ENCODE data around the gene LAD1. TPM values are rescaled to one million over a fixed set of nuclear protein-coding genes. Genes with fewer than 3 reads are reported as not detected.

The LAD1 gene
- total and polyA plus RNA-seq, 2 experiments from 2014 or later, result 63.5 to 64.2 TPM

DNA sequence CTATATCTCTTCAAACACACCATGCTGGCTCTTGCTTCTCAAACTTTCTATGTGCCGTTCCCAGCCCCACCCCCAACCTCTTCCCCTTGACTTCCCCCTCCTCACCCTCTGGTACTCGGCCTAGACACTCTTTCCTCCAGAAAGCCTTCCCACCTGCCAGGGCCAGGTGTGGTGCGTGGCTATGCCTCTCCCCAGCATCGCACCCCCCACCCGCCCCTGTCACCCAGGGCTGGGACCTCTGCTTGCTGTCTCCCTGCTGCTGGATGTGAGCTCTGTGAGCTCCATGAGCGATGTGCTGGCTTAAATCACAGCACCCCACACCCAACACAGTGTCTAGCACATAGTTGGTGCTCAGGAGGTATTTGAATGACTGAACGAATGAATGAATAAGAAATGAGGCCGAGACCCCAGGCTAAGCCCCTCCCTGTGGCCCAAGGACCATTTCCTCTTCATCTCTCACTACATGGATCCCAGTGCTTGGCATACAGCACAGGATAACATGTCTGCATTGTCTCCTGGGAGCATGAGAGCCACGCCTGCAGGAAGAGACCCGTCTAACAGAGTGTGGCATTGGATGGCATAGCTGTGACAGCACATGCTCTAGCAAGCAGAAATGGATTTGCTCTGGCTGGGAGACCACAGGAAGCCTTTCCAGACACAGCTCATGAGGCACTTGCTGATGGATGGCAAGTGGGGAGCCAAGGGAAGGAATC, 41.3 kb downstream of the LAD1 start:
- no peak overlapping the region for H3K4me2 ChIP-seq
- no peaks in the 10 kb centered on the region for H3K79me2 ChIP-seq
- H3K4me3 ChIP-seq, result no peak overlapping the region
- H3K36me3 ChIP-seq (replicated peaks; ENCODE audit: insufficient read depth, low read depth), result no peaks in the 10 kb centered on the region
- H3K27me3 ChIP-seq, result no peaks in the 10 kb centered on the region
- no peaks in the 10 kb centered on the region for H3K9me3 ChIP-seq (ENCODE audit: low read depth)
- TF ChIP-seq EZH2phosphoT487 (IDR thresholded peaks at IDR 0.05; ENCODE audit: low read depth, severe bottlenecking, unreplicated experiment), result no peak
- TF ChIP-seq, protein P1, sequence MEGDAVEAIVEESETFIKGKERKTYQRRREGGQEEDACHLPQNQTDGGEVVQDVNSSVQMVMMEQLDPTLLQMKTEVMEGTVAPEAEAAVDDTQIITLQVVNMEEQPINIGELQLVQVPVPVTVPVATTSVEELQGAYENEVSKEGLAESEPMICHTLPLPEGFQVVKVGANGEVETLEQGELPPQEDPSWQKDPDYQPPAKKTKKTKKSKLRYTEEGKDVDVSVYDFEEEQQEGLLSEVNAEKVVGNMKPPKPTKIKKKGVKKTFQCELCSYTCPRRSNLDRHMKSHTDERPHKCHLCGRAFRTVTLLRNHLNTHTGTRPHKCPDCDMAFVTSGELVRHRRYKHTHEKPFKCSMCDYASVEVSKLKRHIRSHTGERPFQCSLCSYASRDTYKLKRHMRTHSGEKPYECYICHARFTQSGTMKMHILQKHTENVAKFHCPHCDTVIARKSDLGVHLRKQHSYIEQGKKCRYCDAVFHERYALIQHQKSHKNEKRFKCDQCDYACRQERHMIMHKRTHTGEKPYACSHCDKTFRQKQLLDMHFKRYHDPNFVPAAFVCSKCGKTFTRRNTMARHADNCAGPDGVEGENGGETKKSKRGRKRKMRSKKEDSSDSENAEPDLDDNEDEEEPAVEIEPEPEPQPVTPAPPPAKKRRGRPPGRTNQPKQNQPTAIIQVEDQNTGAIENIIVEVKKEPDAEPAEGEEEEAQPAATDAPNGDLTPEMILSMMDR (IDR thresholded peaks at IDR 0.05; ENCODE audit: poor library complexity), result no peak
- no peak for TF ChIP-seq EZH2 (IDR thresholded peaks at IDR 0.05; ENCODE audit: borderline replicate concordance)
- H3K27ac ChIP-seq, result no peak overlapping the region
- 87% methylated on average over 10 of the region's 10 CpGs for WGBS (ENCODE audit: low lambda C conversion rate, missing lambda C conversion rate)
- no peak for DNase-seq (ENCODE audit: low spot score)
- H4K20me1 ChIP-seq (ENCODE audit: insufficient read depth, poor library complexity, severe bottlenecking), result no peaks in the 10 kb centered on the region
- H2AFZ ChIP-seq, result no peak overlapping the region
- H3K9me2 ChIP-seq (replicated peaks; ENCODE audit: insufficient read depth), result no peaks in the 10 kb centered on the region
- no peaks in the 10 kb centered on the region for H3K4me1 ChIP-seq (ENCODE audit: insufficient read depth)

DNA sequence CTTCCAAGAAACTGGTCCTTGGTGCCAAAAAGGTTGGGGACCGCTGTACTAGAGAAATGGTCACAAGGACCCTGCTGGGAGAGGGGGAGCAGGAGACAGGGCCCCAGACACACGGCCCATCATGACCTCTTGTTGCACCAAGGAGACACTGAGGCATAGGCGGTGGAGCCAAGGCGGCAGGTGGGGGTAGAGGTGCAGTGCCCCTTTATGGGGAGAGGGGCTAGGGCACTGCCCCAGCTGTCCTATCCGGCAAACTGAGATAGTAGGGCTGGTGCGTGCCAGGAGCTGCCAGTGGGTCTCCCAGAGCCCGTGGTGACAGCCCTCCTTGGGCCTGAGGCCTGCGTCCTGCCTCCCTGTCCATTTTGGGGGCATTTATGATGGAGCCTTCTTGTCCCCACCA, 41.9 kb downstream of the LAD1 start:
- Histone ChIP-seq H3K27ac (no peak overlapping the region), H3K27me3 (no peaks in the 10 kb centered on the region), H3K9me2 (replicated peaks; ENCODE audit: insufficient read depth) (no peaks in the 10 kb centered on the region), H3K4me3 (no peak overlapping the region), H3K4me1 (ENCODE audit: insufficient read depth) (no peaks in the 10 kb centered on the region), H3K4me2 (no peak overlapping the region), H4K20me1 (ENCODE audit: insufficient read depth, poor library complexity, severe bottlenecking) (no peaks in the 10 kb centered on the region), H3K9me3 (ENCODE audit: low read depth) (no peaks in the 10 kb centered on the region), H3K36me3 (replicated peaks; ENCODE audit: insufficient read depth, low read depth) (no peaks in the 10 kb centered on the region), H2AFZ (no peak overlapping the region), H3K79me2 (no peaks in the 10 kb centered on the region)
- no peak for DNase-seq (ENCODE audit: low spot score)
- no peak for TF ChIP-seq EZH2 (IDR thresholded peaks at IDR 0.05; ENCODE audit: borderline replicate concordance)
- TF ChIP-seq, protein P1 (IDR thresholded peaks at IDR 0.05; ENCODE audit: poor library complexity), result no peak
- TF ChIP-seq EZH2phosphoT487 (IDR thresholded peaks at IDR 0.05; ENCODE audit: low read depth, severe bottlenecking, unreplicated experiment), result no peak
- WGBS (ENCODE audit: low lambda C conversion rate, missing lambda C conversion rate), result 97% methylated on average over 8 of the region's 8 CpGs

DNA sequence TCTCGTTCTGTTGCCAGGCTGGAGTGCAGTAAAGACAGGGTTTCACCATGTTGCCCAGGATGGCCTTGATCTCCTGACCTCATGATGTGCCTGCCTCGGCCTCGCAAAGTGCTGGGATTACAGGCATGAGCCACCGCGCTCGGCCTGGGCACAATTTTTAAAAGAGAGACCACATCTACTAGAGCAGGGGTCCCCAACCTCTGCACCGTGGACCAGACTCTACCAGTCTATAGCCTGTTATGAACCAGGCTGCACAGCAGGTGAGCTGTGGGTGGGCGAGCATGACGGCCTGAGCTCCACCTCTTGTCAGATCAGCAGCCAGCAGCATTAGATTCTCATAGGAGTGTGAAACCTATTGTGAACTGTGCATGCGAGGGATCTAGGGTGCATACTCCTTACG, 42.4 kb downstream of the LAD1 start:
- Histone ChIP-seq H3K27ac (no peak overlapping the region), H3K79me2 (no peaks in the 10 kb centered on the region), H3K4me1 (ENCODE audit: insufficient read depth) (no peaks in the 10 kb centered on the region), H3K36me3 (replicated peaks; ENCODE audit: insufficient read depth, low read depth) (no peaks in the 10 kb centered on the region), H3K27me3 (no peaks in the 10 kb centered on the region), H3K9me2 (replicated peaks; ENCODE audit: insufficient read depth) (no peaks in the 10 kb centered on the region), H2AFZ (no peak overlapping the region), H3K4me2 (no peak overlapping the region), H3K9me3 (ENCODE audit: low read depth) (no peaks in the 10 kb centered on the region), H4K20me1 (ENCODE audit: insufficient read depth, poor library complexity, severe bottlenecking) (no peaks in the 10 kb centered on the region), H3K4me3 (no peak overlapping the region)
- TF ChIP-seq, protein P1 (IDR thresholded peaks at IDR 0.05; ENCODE audit: poor library complexity), result no peak
- no peak for TF ChIP-seq EZH2phosphoT487 (IDR thresholded peaks at IDR 0.05; ENCODE audit: low read depth, severe bottlenecking, unreplicated experiment)
- no peak for TF ChIP-seq EZH2 (IDR thresholded peaks at IDR 0.05; ENCODE audit: borderline replicate concordance)
- no peak for DNase-seq (ENCODE audit: low spot score)
- 94% methylated on average over 10 of the region's 11 CpGs for WGBS (ENCODE audit: low lambda C conversion rate, missing lambda C conversion rate)

All from hepatocyte (in vitro differentiated cells).